Chondrocyte (in vitro differentiated cells): Measurements from ENCODE around the gene GPD2. TPM values are rescaled to one million over a fixed set of nuclear protein-coding genes. Genes with fewer than 3 reads are reported as not detected.

Source experiments
- DNase-seq: peaks from one replicate; pipeline ENCODE4 v3.0.0; 2021; ENCODE audit warnings: mixed read lengths, low spot score
- H3K27ac Mint-ChIP-seq: one replicate; pipeline ENCODE4 v1.8.0; 2021; ENCODE audit warnings: mild to moderate bottlenecking, moderate library complexity, mixed read lengths; ENCODE audit not compliant: unreplicated experiment
- H3K27me3 Mint-ChIP-seq: 2 replicates; pipeline ENCODE4 v1.8.0; 2021; ENCODE audit warnings: low read depth, mixed read lengths
- H3K36me3 Mint-ChIP-seq: 2 replicates; pipeline ENCODE4 v1.8.0; 2021; ENCODE audit warnings: low read depth, mixed read lengths
- H3K4me1 Mint-ChIP-seq: 2 replicates; pipeline ENCODE4 v1.8.0; 2021; ENCODE audit warnings: low read depth, mild to moderate bottlenecking, mixed read lengths
- H3K4me3 Mint-ChIP-seq: one replicate; pipeline ENCODE4 v1.8.0; 2021; ENCODE audit warnings: mild to moderate bottlenecking, moderate library complexity, mixed read lengths; ENCODE audit not compliant: unreplicated experiment
- H3K9me3 Mint-ChIP-seq: 2 replicates; pipeline ENCODE4 v1.8.0; 2021; ENCODE audit warnings: low read depth, mixed read lengths
- CTCF ChIP-seq: fragments of 200-600 bp; sonication (generic); IDR thresholded peaks from 2 replicates; pipeline ENCODE4 v1.5.0; 2021; ENCODE audit warnings: antibody characterized with exemption, mild to moderate bottlenecking, moderate library complexity
- total RNA-seq: library from RNA; stranded (reverse); gene quantifications from 3 replicates; pipeline ENCODE4 v1.2.1, GENCODE V29; 2021

The GPD2 gene
- total RNA-seq, 1 donor from 2014 or later: 29.1 TPM

GRCh38 chr2:156437272-156437930 is 1.2 kb downstream of the GPD2 start:
- no peaks in the 10 kb centered on the region for H3K9me3 Mint-ChIP-seq
- TF ChIP-seq CTCF: no peak
- peak overlapping the region; percentile 95 for H3K27ac Mint-ChIP-seq
- no peak for DNase-seq
- H3K36me3 Mint-ChIP-seq: no peaks in the 10 kb centered on the region
- H3K27me3 Mint-ChIP-seq: no peaks in the 10 kb centered on the region
- H3K4me3 Mint-ChIP-seq: peak overlapping the region; percentile 90
- H3K4me1 Mint-ChIP-seq: peaks cover 49% of the 10 kb centered on the region

GRCh38 chr2:156437931-156438410 is 1.8 kb downstream of the GPD2 start:
- H3K36me3 Mint-ChIP-seq: no peaks in the 10 kb centered on the region
- peak overlapping the region; percentile 26 for H3K4me3 Mint-ChIP-seq
- no peaks in the 10 kb centered on the region for H3K27me3 Mint-ChIP-seq
- no peak for TF ChIP-seq CTCF
- H3K27ac Mint-ChIP-seq: no peak overlapping the region
- H3K9me3 Mint-ChIP-seq: no peaks in the 10 kb centered on the region
- no peak for DNase-seq
- H3K4me1 Mint-ChIP-seq: peaks cover 44% of the 10 kb centered on the region

GRCh38 chr2:156443089-156443488 is 6.9 kb downstream of the GPD2 start:
- no peak overlapping the region for H3K4me3 Mint-ChIP-seq
- H3K9me3 Mint-ChIP-seq: no peaks in the 10 kb centered on the region
- no peaks in the 10 kb centered on the region for H3K36me3 Mint-ChIP-seq
- no peaks in the 10 kb centered on the region for H3K27me3 Mint-ChIP-seq
- no peak overlapping the region for H3K27ac Mint-ChIP-seq
- no peak for DNase-seq
- peaks cover 31% of the 10 kb centered on the region for H3K4me1 Mint-ChIP-seq
- TF ChIP-seq CTCF: no peak

GRCh38 chr2:156445296-156446220 is 9.4 kb downstream of the GPD2 start:
- Mint-ChIP-seq H3K9me3 (no peaks in the 10 kb centered on the region), H3K36me3 (peaks cover 4% of the 10 kb centered on the region), H3K4me1 (peaks cover 21% of the 10 kb centered on the region), H3K27ac (peak overlapping the region; percentile 69), H3K27me3 (no peaks in the 10 kb centered on the region), H3K4me3 (no peak overlapping the region)
- no peak for TF ChIP-seq CTCF
- no peak for DNase-seq

GRCh38 chr2:156447761-156448160 is 11.6 kb downstream of the GPD2 start:
- Mint-ChIP-seq H3K9me3 (no peaks in the 10 kb centered on the region), H3K36me3 (peaks cover 4% of the 10 kb centered on the region), H3K4me3 (no peak overlapping the region), H3K27me3 (no peaks in the 10 kb centered on the region), H3K27ac (no peak overlapping the region), H3K4me1 (peaks cover 26% of the 10 kb centered on the region)
- no peak for DNase-seq
- TF ChIP-seq CTCF: no peak
